Nucleus accumbens (tissue), 56 donors: ENCODE measurements around the gene SLC44A2.
"Not testable (repeated sequence)": the region's sequence is repeated elsewhere in the genome, so short reads cannot be mapped to it uniquely, and the experiment has no call there.

Experiments used
- DNase-seq, 56 donors: peaks; one replicate each; lab custom pipeline; 2025; lab: John Stamatoyannopoulos, UW

The SLC44A2 gene

GRCh38 chr19:10644260-10645007 is 19.1 kb downstream of the SLC44A2 start:
- peak in 54 of 56 donors; percentile 8 to 88 (median 68) for DNase-seq

GRCh38 chr19:10646456-10647159 is 21.3 kb downstream of the SLC44A2 start:
- no peak for DNase-seq

GRCh38 chr19:10648360-10648759 is 23.0 kb downstream of the SLC44A2 start:
- no peak for DNase-seq

- no peak for DNase-seq
These were observed 26.5 kb downstream of the SLC44A2 start for GRCh38 chr19:10651851-10652250.

GRCh38 chr19:10653482-10653731 is 28.1 kb downstream of the SLC44A2 start:
- no peak for DNase-seq

GRCh38 chr19:10653732-10654609 is 28.6 kb downstream of the SLC44A2 start, which contains the start of gene ILF3:
TSS of gene ILF3 (plus strand) at chr19:10654346. CDS start at chr19:10670606, 16,260 bp downstream.
- peak; percentile 94 to 100 (median 99) for DNase-seq

GRCh38 chr19:10654610-10655456 is 29.5 kb downstream of the SLC44A2 start:
- DNase-seq, result peak in 24 of 56 donors; percentile 22 to 74 (median 44)

GRCh38 chr19:10655457-10656312 is 30.3 kb downstream of the SLC44A2 start:
- peak in 11 of 56 donors; percentile 2 to 24 (median 7) for DNase-seq

- no peak for DNase-seq
These were observed 35.0 kb downstream of the SLC44A2 start for GRCh38 chr19:10660346-10660745.

GRCh38 chr19:10661946-10662345 is 36.6 kb downstream of the SLC44A2 start:
- DNase-seq, result no peak

GRCh38 chr19:10662384-10663251 is 37.3 kb downstream of the SLC44A2 start:
- DNase-seq, result peak in 4 of 56 donors; percentile 3 to 34 (median 14)

GRCh38 chr19:10663252-10663563 is 37.9 kb downstream of the SLC44A2 start:
- not testable (repeated sequence) for DNase-seq

GRCh38 chr19:10667867-10668266 is 42.5 kb downstream of the SLC44A2 start:
- DNase-seq, result no peak

GRCh38 chr19:10669246-10669645 is 43.9 kb downstream of the SLC44A2 start:
- no peak for DNase-seq

- DNase-seq, result no peak
These were observed 44.8 kb downstream of the SLC44A2 start for GRCh38 chr19:10670182-10670581.

- no peak for DNase-seq
These were observed 45.8 kb downstream of the SLC44A2 start for GRCh38 chr19:10670876-10671804.

- DNase-seq, result not testable (repeated sequence)
These were observed 46.6 kb downstream of the SLC44A2 start for GRCh38 chr19:10671922-10672321.
